G401.6 (cell line): ENCODE results near the gene AP3B1.
"Not testable (repeated sequence)": the region's sequence is repeated elsewhere in the genome, so short reads cannot be mapped to it uniquely, and the experiment has no call there.

Source experiments
- FAIRE-seq: peaks from 2 replicates; lab custom pipeline; 2012; peaks lifted over from hg19 to GRCh38; lab: Jason Lieb, UNC

Gene AP3B1

DNA sequence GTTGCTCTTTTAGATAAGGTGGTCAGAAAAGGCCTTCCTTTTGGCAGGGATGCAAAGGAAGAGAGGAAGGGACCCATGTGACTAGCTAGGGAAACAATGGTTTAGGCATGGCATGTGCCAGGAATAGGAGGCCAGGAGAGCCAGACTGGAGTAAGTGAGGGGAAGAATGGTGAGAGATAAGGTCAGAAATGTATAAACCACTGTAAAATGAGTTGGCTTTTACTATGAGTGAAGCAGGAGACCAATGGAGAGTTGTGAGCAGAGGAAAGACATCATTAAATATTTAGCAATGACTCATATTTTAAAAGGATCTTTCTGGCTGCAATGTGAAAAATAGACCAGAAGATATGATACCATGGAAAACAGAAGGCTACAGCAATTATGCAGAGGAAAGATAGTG is 50.9 kb downstream of the AP3B1 start:
- FAIRE-seq, result no peak

GRCh38 chr5:78243091-78243490 is 51.4 kb downstream of the AP3B1 start:
- no peak for FAIRE-seq

- FAIRE-seq, result no peak
Observed at GRCh38 chr5:78242001-78242400, 52.5 kb downstream of the AP3B1 start.

DNA sequence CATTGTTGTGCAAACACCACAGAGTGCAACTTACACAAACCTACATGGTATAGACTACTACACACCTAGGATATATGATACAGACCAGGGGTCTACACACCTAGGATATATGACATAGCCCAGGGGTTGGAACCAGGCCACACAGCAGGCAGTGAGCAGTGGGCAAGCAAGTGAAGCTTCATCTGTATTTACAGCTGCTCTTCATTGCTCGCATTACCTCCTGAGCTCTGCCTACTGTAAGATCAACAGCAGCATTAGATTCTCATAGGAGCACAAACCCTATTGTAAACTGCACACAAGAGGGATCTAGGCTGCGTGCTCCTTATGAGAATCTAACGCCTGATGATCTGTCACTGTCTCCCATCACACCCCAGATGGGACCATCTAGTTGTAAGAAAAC is 56.6 kb downstream of the AP3B1 start:
- no peak for FAIRE-seq

- FAIRE-seq, result peak; percentile 25
Observed at GRCh38 chr5:78236046-78236445, 58.5 kb downstream of the AP3B1 start.

DNA sequence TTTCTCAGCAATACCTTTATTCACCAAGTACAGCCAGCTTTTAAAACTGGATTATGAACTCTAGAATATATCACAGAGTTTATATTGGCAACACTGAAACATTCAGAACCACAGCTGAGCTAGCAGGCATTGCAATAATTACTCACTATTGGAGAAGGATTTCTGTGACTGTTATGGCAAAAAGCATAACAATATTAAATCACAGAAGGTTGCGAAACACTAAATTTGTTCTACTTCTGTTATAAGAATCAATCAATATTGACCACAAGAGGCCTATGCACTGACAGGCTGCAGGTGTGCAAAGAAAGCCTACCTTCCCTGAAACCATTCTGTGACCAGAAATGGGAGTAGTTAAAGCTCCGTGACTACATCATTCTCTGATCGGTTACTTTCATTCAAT is 59.2 kb downstream of the AP3B1 start:
- no peak for FAIRE-seq

GRCh38 chr5:78234804-78235203 is 59.7 kb downstream of the AP3B1 start:
- no peak for FAIRE-seq

DNA sequence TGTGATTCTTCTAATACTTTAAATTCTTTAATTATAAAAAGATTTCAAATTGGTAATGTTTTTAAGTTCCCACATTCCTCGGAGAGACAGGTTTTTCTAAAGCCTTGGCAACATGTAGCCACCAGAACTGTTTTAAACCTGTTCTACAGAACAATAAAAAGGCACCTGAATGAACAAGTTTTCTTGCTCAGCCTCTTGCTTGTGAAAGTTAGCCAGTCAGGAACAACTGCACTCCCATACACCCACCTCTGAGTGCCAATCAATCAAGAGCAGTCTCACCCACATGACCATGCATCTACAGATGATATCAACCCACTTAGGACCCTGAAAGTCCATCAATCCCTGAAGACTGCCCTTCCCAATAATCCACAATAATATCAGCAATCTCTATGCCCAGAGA is 62.3 kb downstream of the AP3B1 start:
- no peak for FAIRE-seq

- FAIRE-seq, result no peak
Observed at GRCh38 chr5:78224358-78224757, 70.1 kb downstream of the AP3B1 start.

- FAIRE-seq, result no peak
Observed at GRCh38 chr5:78221964-78222451, 72.5 kb downstream of the AP3B1 start.

DNA sequence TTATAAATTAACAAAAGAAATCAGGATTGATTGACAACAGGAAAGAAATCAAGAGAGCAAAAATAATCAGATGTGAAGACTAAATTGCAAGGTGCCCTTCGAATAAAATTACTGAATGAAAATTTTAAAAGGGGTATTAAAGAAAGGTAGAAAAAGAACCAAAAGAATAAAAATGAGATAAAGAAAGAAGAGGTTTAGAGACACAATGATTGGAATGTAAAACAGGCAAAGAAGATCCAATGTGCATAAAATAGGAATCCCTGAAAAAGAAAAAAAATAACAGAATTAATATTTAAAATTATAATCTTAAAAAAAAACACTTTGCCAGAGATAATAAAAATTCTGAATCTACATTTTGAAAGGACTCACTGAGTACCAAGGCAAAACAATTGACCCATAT is 73.0 kb downstream of the AP3B1 start:
- FAIRE-seq, result no peak

GRCh38 chr5:78215972-78216371 is 78.5 kb downstream of the AP3B1 start:
- no peak for FAIRE-seq

- FAIRE-seq, result no peak
Observed at GRCh38 chr5:78215565-78215964, 78.9 kb downstream of the AP3B1 start.

DNA sequence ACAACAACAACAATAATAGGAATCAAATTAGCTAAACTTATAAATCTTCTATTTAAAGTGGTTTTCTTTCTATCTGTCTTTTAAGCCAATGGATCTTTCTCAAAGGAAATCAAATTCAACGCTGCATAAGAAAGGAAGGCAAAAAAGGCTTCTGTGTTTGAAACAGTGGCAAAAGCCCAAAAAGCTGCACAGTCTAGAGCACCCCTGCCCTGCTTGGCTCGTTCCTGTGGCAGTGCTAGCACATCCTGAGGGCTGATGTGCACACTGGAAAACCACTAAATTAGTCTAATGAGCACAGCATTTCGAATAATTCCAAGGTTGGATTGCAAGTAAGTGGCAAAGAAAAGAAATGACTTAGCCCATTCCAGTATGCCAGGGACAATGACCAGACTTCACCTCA is 80.7 kb downstream of the AP3B1 start:
- no peak for FAIRE-seq

GRCh38 chr5:78211052-78211451 is 83.4 kb downstream of the AP3B1 start:
- no peak for FAIRE-seq

GRCh38 chr5:78204241-78204640 is 90.3 kb downstream of the AP3B1 start:
- FAIRE-seq, result no peak

DNA sequence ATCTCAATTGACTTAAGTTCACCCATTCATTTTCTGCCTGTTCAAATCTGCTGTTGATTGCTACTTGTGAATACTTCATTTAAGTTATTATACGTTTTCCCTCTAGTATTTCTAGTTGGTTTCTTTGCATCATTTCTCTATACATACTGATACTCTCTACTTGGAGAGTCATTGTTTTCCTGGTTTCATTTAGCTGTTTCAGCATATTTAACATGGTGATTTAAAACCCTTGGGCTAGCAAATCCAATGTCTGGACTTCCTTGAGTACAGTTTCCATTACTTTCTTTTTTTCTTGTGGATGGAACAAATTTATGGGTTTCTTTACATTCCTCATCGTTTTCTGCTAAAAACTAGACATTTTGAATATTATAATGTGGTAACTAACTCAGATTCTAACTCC is 90.7 kb downstream of the AP3B1 start:
- no peak for FAIRE-seq

GRCh38 chr5:78190402-78190801 is 104.1 kb downstream of the AP3B1 start:
- no peak for FAIRE-seq

GRCh38 chr5:78188681-78189080 is 105.8 kb downstream of the AP3B1 start:
- not testable (repeated sequence) for FAIRE-seq

- peak; percentile 23 for FAIRE-seq
Observed at GRCh38 chr5:78187172-78187571, 107.3 kb downstream of the AP3B1 start.

DNA sequence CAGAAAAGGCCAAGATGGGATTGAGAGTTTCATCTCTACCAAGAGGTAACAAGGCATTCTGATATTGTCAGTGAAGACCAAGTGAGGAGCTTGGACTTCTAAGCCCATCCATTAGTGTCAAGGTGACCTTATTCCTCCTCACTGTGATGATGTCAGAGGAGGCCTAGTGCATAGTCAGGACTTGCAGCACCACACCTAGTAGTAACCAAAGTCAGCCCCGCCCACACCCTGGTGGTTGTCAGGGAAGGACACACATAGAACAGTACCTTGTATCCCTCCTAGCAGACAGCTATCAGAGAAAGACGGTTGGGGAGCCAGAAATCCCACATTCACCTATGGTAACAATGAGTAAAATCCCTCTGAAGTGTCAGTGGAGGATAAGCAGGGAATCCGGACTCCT is 111.7 kb downstream of the AP3B1 start:
- no peak for FAIRE-seq

GRCh38 chr5:78178356-78178755 is 116.1 kb downstream of the AP3B1 start:
- FAIRE-seq, result no peak

GRCh38 chr5:78170335-78170734 is 124.2 kb downstream of the AP3B1 start:
- FAIRE-seq, result not testable (repeated sequence)

- FAIRE-seq, result peak; percentile 94
Observed at GRCh38 chr5:78162253-78162862, 132.1 kb downstream of the AP3B1 start.

- FAIRE-seq, result no peak
Observed at GRCh38 chr5:78157001-78157400, 137.5 kb downstream of the AP3B1 start.
